Limb (tissue), 2 donors: ENCODE measurements around the gene NELL1.

ENCODE experiments used
- DNase-seq, 2 donors: peaks; one replicate each; pipeline ENCODE4 v3.0.0-alpha.2; 2016; ENCODE audit errors: extremely low spot score in 2 of 2

The NELL1 gene

GRCh38 chr11:20668844-20669819 lies at the start of gene NELL1:
Gene NELL1, plus strand, starts transcription at chr11:20669586.
- peak in 1 of 2 donors; percentile 62 for DNase-seq

GRCh38 chr11:20620988-20621387 lies 48.4 kb upstream of the NELL1 start:
- DNase-seq = no peak

GRCh38 chr11:20621679-20622078 lies 47.7 kb upstream of the NELL1 start:
- DNase-seq = no peak

- no peak for DNase-seq
These were observed 46.1 kb upstream of the NELL1 start for GRCh38 chr11:20623252-20623651.

- no peak for DNase-seq
These were observed 43.1 kb upstream of the NELL1 start for GRCh38 chr11:20626279-20626678.

- DNase-seq = no peak
These were observed 42.4 kb upstream of the NELL1 start for GRCh38 chr11:20627026-20627425.

- DNase-seq = no peak
These were observed 41.7 kb upstream of the NELL1 start for GRCh38 chr11:20627701-20628100.

GRCh38 chr11:20631519-20632168 lies 37.7 kb upstream of the NELL1 start:
- DNase-seq = no peak

- no peak for DNase-seq
These were observed 37.2 kb upstream of the NELL1 start for GRCh38 chr11:20632169-20632532.

- DNase-seq = no peak
These were observed 35.3 kb upstream of the NELL1 start for GRCh38 chr11:20634044-20634443.

- no peak for DNase-seq
These were observed 34.6 kb upstream of the NELL1 start for GRCh38 chr11:20634781-20635180.

GRCh38 chr11:20638074-20638473 lies 31.3 kb upstream of the NELL1 start:
- no peak for DNase-seq

- DNase-seq = no peak
These were observed 29.7 kb upstream of the NELL1 start for GRCh38 chr11:20639688-20640087.

- DNase-seq = no peak
These were observed 29.0 kb upstream of the NELL1 start for GRCh38 chr11:20640401-20640800.

GRCh38 chr11:20644360-20644759 lies 25.0 kb upstream of the NELL1 start:
- no peak for DNase-seq

- DNase-seq = peak; percentile 69 to 72
These were observed 21.3 kb upstream of the NELL1 start for GRCh38 chr11:20647976-20648565.

GRCh38 chr11:20652150-20652806 lies 17.1 kb upstream of the NELL1 start:
- no peak for DNase-seq

GRCh38 chr11:20654038-20654437 lies 15.3 kb upstream of the NELL1 start:
- DNase-seq = no peak

- no peak for DNase-seq
These were observed 12.5 kb upstream of the NELL1 start for GRCh38 chr11:20656901-20657300.

- no peak for DNase-seq
These were observed 11.3 kb upstream of the NELL1 start for GRCh38 chr11:20658135-20658534.

- no peak for DNase-seq
These were observed 7.9 kb upstream of the NELL1 start for GRCh38 chr11:20661445-20661844.

GRCh38 chr11:20661850-20662249 lies 7.5 kb upstream of the NELL1 start:
- DNase-seq = no peak
